ENCODE measurements around the gene RBM19.

GRCh38 chr12:113873740-113874139 lies 92.4 kb downstream of the RBM19 start:
- TF ChIP-seq CTCF (IDR thresholded peaks at IDR 0.05) (no peak), POLR2A (IDR thresholded peaks at IDR 0.05) (no peak)
